Left lung (tissue), 10 donors: Measurements from ENCODE around the gene SPEG. TPM values are rescaled to one million over a fixed set of nuclear protein-coding genes. Genes with fewer than 3 reads are reported as not detected.
A peak's percentile ranks its signal among the peaks of the same experiment; 100 is the strongest.

ENCODE experiments used
- ATAC-seq: fragments of 200-7000 bp; cut with Tn5 transposase; one replicate; pipeline ENCODE4 v1.9.1; 2020; ENCODE audit warnings: moderate library complexity
- DNase-seq, 4 donors: peaks; one replicate each; pipeline ENCODE4 v3.0.0-alpha.2; 2013 to 2020
- H3K27ac ChIP-seq, 2 donors: fragments of 200-600 bp; sonication (generic) in 1 of 2; one replicate each; pipeline versions ENCODE4 v1.5.0 to v1.8.0; 2020 to 2021
- H3K27me3 ChIP-seq, 2 donors: fragments of 200-600 bp; sonication (generic) in 1 of 2; one replicate each; pipeline versions ENCODE4 v1.5.0 to v1.8.0; 2020 to 2021
- H3K36me3 ChIP-seq, 2 donors: fragments of 200-600 bp; sonication (generic) in 1 of 2; one replicate each; pipeline versions ENCODE4 v1.5.0 to v1.8.0; 2020 to 2021
- H3K4me1 ChIP-seq, 2 donors: fragments of 200-600 bp; one replicate each; pipeline ENCODE4 v1.8.0; 2021
- H3K4me3 ChIP-seq, 2 donors: fragments of 200-600 bp; sonication (generic) in 1 of 2; one replicate each; pipeline versions ENCODE4 v1.5.0 to v1.8.0; 2020 to 2021; ENCODE audit warnings: mild to moderate bottlenecking in 1 of 2
- H3K9me3 ChIP-seq, 2 donors: fragments of 200-600 bp; sonication (generic) in 1 of 2; one replicate each; pipeline versions ENCODE4 v1.5.0 to v1.8.0; 2020 to 2021
- CTCF ChIP-seq, 2 donors: fragments of 200-600 bp; sonication (generic) in 1 of 2; IDR thresholded peaks; one replicate each; pipeline versions ENCODE4 v1.5.0 to v1.8.0; 2021; ENCODE audit warnings: antibody characterized with exemption in 2 of 2
- intact Hi-C, 2 donors: fragments of 100-400 bp; cut with DNase I; formaldehyde crosslinking; loops; one replicate each; pipeline versions ENCODE4 v1.11.2 to v1.14.2; 2022
- polyA plus RNA-seq, 6 donors: library from polyadenylated mRNA; unstranded; fragments of 120-200 nt; gene quantifications; one replicate each; pipeline ENCODE4 v1.2.1, GENCODE V29; 2013; ENCODE audit not compliant: insufficient read length in 6 of 6
- total RNA-seq, 2 donors: library from RNA; stranded (reverse); fragmentation: NEBNext Ultra II Directional; extraction: Animal tissue kit (Norgen Biotek cat#: 25700); gene quantifications; one replicate each; pipeline ENCODE4 v1.2.1, GENCODE V29; 2021
- donor health status: DM: no; HTN: yes; CAD: no.
- donor health status: DM: no; HTN: no; CAD: no.

The SPEG gene
- total and polyA plus RNA-seq, 8 donors: 7.3 to 34.2 (median 25.1) TPM

DNA sequence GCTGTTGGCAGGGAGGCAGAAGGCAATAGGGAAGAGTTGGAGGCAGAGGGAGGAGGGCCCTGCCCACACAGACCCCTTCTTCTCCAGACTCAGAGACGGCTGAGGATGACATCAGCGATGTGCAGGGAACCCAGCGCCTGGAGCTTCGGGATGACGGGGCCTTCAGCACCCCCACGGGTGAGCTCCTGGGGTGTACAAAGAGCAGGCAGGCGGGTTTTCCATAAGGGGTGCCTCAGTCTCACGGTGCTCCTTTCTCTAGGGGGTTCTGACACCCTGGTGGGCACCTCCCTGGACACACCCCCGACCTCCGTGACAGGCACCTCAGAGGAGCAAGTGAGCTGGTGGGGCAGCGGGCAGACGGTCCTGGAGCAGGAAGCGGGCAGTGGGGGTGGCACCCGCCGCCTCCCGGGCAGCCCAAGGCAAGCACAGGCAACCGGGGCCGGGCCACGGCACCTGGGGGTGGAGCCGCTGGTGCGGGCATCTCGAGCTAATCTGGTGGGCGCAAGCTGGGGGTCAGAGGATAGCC lies 10.0 kb downstream of the SPEG start:
- peaks cover 0 to 13% of the 10 kb centered on the region in 2 donors for H3K4me1 ChIP-seq
- H3K27ac ChIP-seq: no peak overlapping the region
- ATAC-seq: no peak
- no peaks in the 10 kb centered on the region for H3K36me3 ChIP-seq
- no peak for TF ChIP-seq CTCF (IDR thresholded peaks at IDR 0.05)
- peaks cover 29 to 100% of the 10 kb centered on the region in 2 donors for H3K27me3 ChIP-seq
- intact Hi-C loops: no loop called here
- no peak overlapping the region for H3K4me3 ChIP-seq
- H3K9me3 ChIP-seq: no peaks in the 10 kb centered on the region
- DNase-seq: no peak

DNA sequence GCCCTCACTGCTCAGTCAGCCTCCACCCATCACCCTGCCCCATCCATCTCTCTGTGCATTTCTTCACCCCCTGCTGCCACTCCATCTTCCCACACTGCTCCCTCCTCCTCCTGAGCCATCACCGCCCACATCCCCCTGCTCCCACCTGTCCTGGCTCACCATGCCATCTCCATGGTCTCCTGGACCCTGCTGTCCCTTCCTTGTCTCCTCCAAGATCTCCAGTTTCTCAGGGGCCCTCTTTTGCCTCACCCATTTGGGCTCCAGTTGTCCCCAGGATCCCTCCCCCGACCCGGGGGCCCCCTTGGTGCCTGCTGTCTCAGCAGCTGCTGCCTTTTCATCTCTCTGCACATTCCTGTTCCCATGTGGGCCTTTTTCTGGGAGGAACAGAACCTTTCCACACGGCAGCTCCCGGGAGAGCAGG lies 10.6 kb downstream of the SPEG start:
- intact Hi-C loops: no loop called here

GRCh38 chr2:219446101-219446504 lies 11.5 kb downstream of the SPEG start:
- Histone ChIP-seq H3K36me3 (no peaks in the 10 kb centered on the region), H3K4me3 (no peak overlapping the region), H3K4me1 (peaks cover 0 to 10% of the 10 kb centered on the region in 2 donors), H3K27ac (no peak overlapping the region), H3K27me3 (peaks cover 25 to 100% of the 10 kb centered on the region in 2 donors), H3K9me3 (no peaks in the 10 kb centered on the region)
- no peak for TF ChIP-seq CTCF (IDR thresholded peaks at IDR 0.05)
- DNase-seq (peak in 1 of 4 donors; percentile 48), ATAC-seq (no peak)
- intact Hi-C loops: no loop called here

More for the DNA sequence above, 10.6 kb downstream of the SPEG start:
- Histone ChIP-seq H3K4me1 (peaks cover 0 to 13% of the 10 kb centered on the region in 2 donors), H3K9me3 (no peaks in the 10 kb centered on the region), H3K27ac (no peak overlapping the region), H3K27me3 (peaks cover 29 to 100% of the 10 kb centered on the region in 2 donors), H3K36me3 (no peaks in the 10 kb centered on the region), H3K4me3 (no peak overlapping the region)
- DNase-seq (no peak), ATAC-seq (no peak)
- TF ChIP-seq CTCF (IDR thresholded peaks at IDR 0.05): no peak

DNA sequence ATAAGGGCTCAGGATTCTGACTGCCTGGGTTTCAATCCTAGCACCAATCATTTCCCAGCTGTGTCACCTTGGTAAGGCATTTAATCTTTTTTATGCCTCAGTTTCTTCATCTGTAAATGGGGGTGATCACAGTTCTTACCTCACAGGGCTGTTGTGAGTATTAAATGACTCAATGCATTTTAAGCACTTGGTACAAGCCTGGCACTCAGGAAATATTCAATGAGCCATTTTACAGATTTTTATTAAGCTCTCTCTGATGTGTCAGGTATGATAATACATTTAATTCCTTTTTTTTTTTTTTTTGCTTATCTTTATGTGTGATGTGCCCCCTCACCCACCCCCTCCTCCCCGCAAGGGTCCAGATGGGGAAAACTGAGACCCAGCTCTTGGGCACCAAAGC lies 12.0 kb downstream of the SPEG start:
- intact Hi-C loops: no loop called here
- Histone ChIP-seq H3K36me3 (no peaks in the 10 kb centered on the region), H3K27me3 (peaks cover 19 to 100% of the 10 kb centered on the region in 2 donors), H3K27ac (no peak overlapping the region), H3K4me3 (no peak overlapping the region), H3K9me3 (no peaks in the 10 kb centered on the region), H3K4me1 (peaks cover 0 to 4% of the 10 kb centered on the region in 2 donors)
- no peak for DNase-seq
- no peak for ATAC-seq
- no peak for TF ChIP-seq CTCF (IDR thresholded peaks at IDR 0.05)

DNA sequence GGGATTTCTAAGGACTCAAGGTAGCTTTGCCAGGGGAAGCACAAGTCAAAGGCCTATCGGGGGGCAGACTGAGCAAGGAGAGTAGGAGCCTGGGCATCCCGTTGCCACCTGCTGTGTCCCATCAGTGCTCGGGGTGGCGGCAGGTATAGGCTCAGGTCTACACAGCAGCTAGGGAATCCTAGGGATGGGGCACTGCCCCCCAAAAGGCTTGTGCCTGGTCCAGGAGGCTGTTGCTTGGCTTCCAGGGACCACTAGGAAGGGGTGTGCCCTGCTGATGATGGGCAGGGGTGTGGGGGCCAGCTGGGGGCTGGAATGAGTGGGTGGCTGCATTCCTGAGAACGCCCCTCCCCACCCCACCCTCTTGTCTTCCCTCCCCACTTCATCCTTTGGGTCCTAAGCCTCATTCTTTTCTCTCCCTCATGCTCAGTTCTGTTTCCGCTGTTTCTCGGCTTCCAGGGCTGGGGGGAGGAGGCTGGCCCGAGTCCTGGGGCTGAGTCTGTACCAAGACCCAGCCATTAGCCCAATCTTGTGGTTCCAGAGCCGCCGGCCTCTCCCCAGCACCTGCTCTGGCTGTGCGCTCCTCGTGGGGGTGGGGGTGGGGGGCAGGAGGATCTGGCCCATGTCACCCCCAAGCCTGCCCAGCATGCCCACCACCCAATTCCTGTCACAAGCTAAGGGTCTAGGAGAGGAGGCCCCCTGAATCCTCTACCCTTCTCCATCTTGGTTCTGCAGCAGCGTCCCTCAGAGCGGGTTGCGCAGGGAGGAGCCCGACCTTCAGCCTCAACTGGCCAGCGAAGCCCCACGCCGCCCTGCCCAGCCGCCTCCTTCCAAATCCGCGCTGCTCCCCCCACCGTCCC lies 12.8 kb downstream of the SPEG start:
- TF ChIP-seq CTCF (IDR thresholded peaks at IDR 0.05): no peak
- no peaks in the 10 kb centered on the region for H3K9me3 ChIP-seq
- no peak overlapping the region for H3K4me3 ChIP-seq
- intact Hi-C loops: no loop called here
- peaks cover 0 to under 1% of the 10 kb centered on the region in 2 donors for H3K4me1 ChIP-seq
- no peaks in the 10 kb centered on the region for H3K36me3 ChIP-seq
- no peak overlapping the region for H3K27ac ChIP-seq
- ATAC-seq (no peak), DNase-seq (no peak)
- H3K27me3 ChIP-seq: peaks cover 19 to 100% of the 10 kb centered on the region in 2 donors
